GM23338 (cell line): ENCODE results near the gene PELO. TPM values are rescaled to one million over a fixed set of nuclear protein-coding genes. Genes with fewer than 3 reads are reported as not detected.

ENCODE experiments used
- CREB1 ChIP-seq: fragments of 250-450 bp; sonication (Bioruptor Pico); IDR thresholded peaks from 2 replicates; pipeline ENCODE4 v1.5.0; 2020; ENCODE audit warnings: low read depth, mild to moderate bottlenecking, moderate library complexity
- NANOG ChIP-seq: IDR thresholded peaks from 2 replicates; pipeline ENCODE4 v1.6.1; 2016; ENCODE audit warnings: antibody characterized with exemption, borderline replicate concordance
- ZNF331 ChIP-seq: fragments of 250-450 bp; sonication (Bioruptor Pico); IDR thresholded peaks from 2 replicates; pipeline ENCODE4 v1.5.0; 2020; ENCODE audit warnings: low read depth, mild to moderate bottlenecking, moderate library complexity
- polyA plus RNA-seq: library from polyadenylated mRNA; unstranded; fragments of >200 nt; fragmentation: Nextera tagmentation; extraction: Ambion mirVana; gene quantifications from 2 replicates; pipeline ENCODE4 v1.2.1, GENCODE V29; 2016
- total RNA-seq: library from RNA; depleted of rRNA; stranded (reverse); fragments of >200 nt; shearing (Covaris generic); gene quantifications from 2 replicates; pipeline ENCODE4 v1.2.3, GENCODE V29; 2014
- TF ChIP-seq, protein P1 (sequence below): fragments of 250-450 bp; sonication (Bioruptor Pico); IDR thresholded peaks from 2 replicates; pipeline ENCODE4 v1.5.0; 2020; ENCODE audit warnings: mild to moderate bottlenecking, moderate library complexity
- TF ChIP-seq, protein P2 (sequence below), 2 experiments: fragments of 200-600 bp in 1 of 2; sonication (generic) in 1 of 2; conservative IDR thresholded peaks; 2 replicates each; pipeline versions ENCODE4 v1.5.1 to v1.6.1; 2016 to 2017; ENCODE audit warnings: antibody characterized with exemption in 2 of 2, low read depth in 2 of 2, mild to moderate bottlenecking in 2 of 2, moderate library complexity in 1 of 2
- TF ChIP-seq, protein P3 (sequence below): IDR thresholded peaks from 2 replicates; pipeline ENCODE4 v1.6.1; 2016; ENCODE audit warnings: antibody characterized with exemption

PELO gene
- total and polyA plus RNA-seq, 2 experiments from 2014 or later: 13.6 to 15.6 TPM

DNA sequence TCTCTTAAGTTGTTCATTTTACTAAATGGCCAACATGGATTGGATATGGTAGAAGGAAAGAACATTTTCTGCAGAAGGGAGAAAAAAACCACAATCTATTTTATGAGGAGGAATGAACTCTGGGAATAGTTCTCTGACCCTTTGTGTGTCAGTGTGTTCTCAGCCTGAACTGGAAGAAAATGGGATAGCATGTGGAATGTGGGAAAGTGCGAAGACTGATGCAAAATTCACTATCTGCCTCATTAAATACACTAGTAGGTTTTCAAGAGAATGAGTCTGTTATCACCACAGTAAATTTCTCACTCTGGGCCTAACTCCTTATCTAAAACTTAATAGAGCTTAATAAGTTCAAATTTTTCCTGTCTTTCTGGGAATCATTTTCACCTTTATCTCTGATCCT, 22.7 kb downstream of the PELO start (continued):
- TF ChIP-seq, protein P1, sequence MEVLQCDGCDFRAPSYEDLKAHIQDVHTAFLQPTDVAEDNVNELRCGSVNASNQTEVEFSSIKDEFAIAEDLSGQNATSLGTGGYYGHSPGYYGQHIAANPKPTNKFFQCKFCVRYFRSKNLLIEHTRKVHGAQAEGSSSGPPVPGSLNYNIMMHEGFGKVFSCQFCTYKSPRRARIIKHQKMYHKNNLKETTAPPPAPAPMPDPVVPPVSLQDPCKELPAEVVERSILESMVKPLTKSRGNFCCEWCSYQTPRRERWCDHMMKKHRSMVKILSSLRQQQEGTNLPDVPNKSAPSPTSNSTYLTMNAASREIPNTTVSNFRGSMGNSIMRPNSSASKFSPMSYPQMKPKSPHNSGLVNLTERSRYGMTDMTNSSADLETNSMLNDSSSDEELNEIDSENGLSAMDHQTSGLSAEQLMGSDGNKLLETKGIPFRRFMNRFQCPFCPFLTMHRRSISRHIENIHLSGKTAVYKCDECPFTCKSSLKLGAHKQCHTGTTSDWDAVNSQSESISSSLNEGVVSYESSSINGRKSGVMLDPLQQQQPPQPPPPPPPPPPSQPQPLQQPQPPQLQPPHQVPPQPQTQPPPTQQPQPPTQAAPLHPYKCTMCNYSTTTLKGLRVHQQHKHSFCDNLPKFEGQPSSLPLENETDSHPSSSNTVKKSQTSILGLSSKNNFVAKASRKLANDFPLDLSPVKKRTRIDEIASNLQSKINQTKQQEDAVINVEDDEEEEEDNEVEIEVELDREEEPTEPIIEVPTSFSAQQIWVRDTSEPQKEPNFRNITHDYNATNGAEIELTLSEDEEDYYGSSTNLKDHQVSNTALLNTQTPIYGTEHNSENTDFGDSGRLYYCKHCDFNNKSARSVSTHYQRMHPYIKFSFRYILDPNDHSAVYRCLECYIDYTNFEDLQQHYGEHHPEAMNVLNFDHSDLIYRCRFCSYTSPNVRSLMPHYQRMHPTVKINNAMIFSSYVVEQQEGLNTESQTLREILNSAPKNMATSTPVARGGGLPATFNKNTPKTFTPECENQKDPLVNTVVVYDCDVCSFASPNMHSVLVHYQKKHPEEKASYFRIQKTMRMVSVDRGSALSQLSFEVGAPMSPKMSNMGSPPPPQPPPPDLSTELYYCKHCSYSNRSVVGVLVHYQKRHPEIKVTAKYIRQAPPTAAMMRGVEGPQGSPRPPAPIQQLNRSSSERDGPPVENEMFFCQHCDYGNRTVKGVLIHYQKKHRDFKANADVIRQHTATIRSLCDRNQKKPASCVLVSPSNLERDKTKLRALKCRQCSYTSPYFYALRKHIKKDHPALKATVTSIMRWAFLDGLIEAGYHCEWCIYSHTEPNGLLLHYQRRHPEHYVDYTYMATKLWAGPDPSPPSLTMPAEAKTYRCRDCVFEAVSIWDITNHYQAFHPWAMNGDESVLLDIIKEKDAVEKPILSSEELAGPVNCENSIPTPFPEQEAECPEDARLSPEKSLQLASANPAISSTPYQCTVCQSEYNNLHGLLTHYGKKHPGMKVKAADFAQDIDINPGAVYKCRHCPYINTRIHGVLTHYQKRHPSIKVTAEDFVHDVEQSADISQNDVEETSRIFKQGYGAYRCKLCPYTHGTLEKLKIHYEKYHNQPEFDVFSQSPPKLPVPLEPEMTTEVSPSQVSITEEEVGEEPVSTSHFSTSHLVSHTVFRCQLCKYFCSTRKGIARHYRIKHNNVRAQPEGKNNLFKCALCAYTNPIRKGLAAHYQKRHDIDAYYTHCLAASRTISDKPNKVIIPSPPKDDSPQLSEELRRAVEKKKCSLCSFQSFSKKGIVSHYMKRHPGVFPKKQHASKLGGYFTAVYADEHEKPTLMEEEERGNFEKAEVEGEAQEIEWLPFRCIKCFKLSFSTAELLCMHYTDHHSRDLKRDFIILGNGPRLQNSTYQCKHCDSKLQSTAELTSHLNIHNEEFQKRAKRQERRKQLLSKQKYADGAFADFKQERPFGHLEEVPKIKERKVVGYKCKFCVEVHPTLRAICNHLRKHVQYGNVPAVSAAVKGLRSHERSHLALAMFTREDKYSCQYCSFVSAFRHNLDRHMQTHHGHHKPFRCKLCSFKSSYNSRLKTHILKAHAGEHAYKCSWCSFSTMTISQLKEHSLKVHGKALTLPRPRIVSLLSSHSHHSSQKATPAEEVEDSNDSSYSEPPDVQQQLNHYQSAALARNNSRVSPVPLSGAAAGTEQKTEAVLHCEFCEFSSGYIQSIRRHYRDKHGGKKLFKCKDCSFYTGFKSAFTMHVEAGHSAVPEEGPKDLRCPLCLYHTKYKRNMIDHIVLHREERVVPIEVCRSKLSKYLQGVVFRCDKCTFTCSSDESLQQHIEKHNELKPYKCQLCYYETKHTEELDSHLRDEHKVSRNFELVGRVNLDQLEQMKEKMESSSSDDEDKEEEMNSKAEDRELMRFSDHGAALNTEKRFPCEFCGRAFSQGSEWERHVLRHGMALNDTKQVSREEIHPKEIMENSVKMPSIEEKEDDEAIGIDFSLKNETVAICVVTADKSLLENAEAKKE (CRISPR knock-in tag): no peak
- TF ChIP-seq ZNF331 (no peak), NANOG (no peak), CREB1 (CRISPR knock-in tag) (no peak)
- TF ChIP-seq, protein P2, sequence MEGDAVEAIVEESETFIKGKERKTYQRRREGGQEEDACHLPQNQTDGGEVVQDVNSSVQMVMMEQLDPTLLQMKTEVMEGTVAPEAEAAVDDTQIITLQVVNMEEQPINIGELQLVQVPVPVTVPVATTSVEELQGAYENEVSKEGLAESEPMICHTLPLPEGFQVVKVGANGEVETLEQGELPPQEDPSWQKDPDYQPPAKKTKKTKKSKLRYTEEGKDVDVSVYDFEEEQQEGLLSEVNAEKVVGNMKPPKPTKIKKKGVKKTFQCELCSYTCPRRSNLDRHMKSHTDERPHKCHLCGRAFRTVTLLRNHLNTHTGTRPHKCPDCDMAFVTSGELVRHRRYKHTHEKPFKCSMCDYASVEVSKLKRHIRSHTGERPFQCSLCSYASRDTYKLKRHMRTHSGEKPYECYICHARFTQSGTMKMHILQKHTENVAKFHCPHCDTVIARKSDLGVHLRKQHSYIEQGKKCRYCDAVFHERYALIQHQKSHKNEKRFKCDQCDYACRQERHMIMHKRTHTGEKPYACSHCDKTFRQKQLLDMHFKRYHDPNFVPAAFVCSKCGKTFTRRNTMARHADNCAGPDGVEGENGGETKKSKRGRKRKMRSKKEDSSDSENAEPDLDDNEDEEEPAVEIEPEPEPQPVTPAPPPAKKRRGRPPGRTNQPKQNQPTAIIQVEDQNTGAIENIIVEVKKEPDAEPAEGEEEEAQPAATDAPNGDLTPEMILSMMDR (conservative IDR thresholded peaks at IDR 0.05; ENCODE audit: low read depth in 2 of 2): no peak
- TF ChIP-seq, protein P3, sequence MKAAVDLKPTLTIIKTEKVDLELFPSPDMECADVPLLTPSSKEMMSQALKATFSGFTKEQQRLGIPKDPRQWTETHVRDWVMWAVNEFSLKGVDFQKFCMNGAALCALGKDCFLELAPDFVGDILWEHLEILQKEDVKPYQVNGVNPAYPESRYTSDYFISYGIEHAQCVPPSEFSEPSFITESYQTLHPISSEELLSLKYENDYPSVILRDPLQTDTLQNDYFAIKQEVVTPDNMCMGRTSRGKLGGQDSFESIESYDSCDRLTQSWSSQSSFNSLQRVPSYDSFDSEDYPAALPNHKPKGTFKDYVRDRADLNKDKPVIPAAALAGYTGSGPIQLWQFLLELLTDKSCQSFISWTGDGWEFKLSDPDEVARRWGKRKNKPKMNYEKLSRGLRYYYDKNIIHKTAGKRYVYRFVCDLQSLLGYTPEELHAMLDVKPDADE: no peak
